ENCODE results near the gene DAND5. TPM values are rescaled to one million over a fixed set of nuclear protein-coding genes. Genes with fewer than 3 reads are reported as not detected.

The DAND5 gene
- total and polyA plus RNA-seq, 2 of the 13 experiments (the other 11 are each of a cell fraction or from before 2014, with no cell fraction given) = 0.04 TPM; not detected in 1

DNA sequence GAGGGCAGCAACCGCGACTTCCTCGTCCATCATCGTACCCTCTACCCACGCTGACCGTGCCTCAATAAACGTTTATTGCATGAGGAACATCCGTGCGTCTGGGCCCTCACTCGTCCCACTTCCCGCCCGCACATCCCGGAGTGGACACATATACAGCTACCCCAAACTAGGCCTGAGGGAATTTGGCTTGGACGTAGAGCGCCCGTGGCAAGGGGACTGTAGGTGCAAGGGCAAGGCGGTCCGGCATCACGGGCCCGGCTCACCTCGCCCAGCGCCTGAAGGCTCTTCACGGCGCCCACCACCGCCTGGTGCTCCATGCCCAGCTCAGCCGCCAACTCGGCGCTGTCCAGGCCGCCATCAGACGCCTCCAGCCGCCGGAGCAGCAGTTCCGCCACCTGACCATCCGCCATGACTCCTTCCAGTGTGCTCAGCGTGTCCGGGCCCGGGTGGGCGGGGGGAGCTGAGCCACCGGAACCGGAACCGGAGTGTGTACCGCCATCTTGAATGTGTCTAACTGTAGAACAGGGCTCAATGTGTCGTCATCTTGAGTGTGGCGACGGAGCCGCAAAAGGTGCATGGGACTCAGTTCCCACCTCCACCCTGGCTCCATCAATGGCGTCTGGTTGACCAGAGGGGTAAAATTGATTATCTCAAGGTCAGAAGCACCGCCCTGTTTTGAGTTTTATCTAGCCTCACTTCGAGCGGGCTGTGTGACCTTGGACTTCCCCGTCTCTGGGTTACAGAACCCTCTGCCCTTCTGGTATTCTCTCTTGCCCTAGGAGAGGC is 35.9 kb upstream of the DAND5 start, which contains the start of gene FARSA (continued):
- TF ChIP-seq TOPORS (CRISPR knock-in tag; IDR thresholded peaks at IDR 0.05) = peak; percentile 87
- peak; percentile 99 for TF ChIP-seq HOXA3 (CRISPR knock-in tag; IDR thresholded peaks at IDR 0.05)
- TF ChIP-seq MTF1 (CRISPR knock-in tag; IDR thresholded peaks at IDR 0.05) = no peak
- TF ChIP-seq, protein P1, sequence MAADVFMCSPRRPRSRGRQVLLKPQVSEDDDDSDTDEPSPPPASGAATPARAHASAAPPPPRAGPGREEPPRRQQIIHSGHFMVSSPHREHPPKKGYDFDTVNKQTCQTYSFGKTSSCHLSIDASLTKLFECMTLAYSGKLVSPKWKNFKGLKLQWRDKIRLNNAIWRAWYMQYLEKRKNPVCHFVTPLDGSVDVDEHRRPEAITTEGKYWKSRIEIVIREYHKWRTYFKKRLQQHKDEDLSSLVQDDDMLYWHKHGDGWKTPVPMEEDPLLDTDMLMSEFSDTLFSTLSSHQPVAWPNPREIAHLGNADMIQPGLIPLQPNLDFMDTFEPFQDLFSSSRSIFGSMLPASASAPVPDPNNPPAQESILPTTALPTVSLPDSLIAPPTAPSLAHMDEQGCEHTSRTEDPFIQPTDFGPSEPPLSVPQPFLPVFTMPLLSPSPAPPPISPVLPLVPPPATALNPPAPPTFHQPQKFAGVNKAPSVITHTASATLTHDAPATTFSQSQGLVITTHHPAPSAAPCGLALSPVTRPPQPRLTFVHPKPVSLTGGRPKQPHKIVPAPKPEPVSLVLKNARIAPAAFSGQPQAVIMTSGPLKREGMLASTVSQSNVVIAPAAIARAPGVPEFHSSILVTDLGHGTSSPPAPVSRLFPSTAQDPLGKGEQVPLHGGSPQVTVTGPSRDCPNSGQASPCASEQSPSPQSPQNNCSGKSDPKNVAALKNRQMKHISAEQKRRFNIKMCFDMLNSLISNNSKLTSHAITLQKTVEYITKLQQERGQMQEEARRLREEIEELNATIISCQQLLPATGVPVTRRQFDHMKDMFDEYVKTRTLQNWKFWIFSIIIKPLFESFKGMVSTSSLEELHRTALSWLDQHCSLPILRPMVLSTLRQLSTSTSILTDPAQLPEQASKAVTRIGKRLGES (CRISPR knock-in tag; IDR thresholded peaks at IDR 0.05; ENCODE audit: borderline replicate concordance) = no peak
- no peak for TF ChIP-seq AKAP8 (CRISPR knock-in tag; IDR thresholded peaks at IDR 0.05)
- peak; percentile 56; the same call in 1 of the 2 replicates for TF ChIP-seq SPEN (CRISPR knock-in tag; IDR thresholded peaks at IDR 0.05; ENCODE audit: low read depth)
- TF ChIP-seq SMAD9 (CRISPR knock-in tag; IDR thresholded peaks at IDR 0.05) = no peak
- peak; percentile 79 for TF ChIP-seq MAZ (IDR thresholded peaks at IDR 0.05; ENCODE audit: borderline replicate concordance, low read depth, low read length)
- peak; percentile 89 for TF ChIP-seq MAZ (CRISPR knock-in tag; IDR thresholded peaks at IDR 0.05; ENCODE audit: low read depth)
- TF ChIP-seq ZFP36L2 (CRISPR knock-in tag; IDR thresholded peaks at IDR 0.05) = peak; percentile 54; the same call in 1 of the 2 replicates
- peak; percentile 30 for TF ChIP-seq HNRNPLL (IDR thresholded peaks at IDR 0.05; ENCODE audit: low read depth, low read length, poor library complexity, severe bottlenecking)
- TF ChIP-seq SRSF1 (optimal IDR thresholded peaks at IDR 0.05; ENCODE audit: low read depth, low read length) = peak; percentile 92
- TF ChIP-seq ZNF20 (CRISPR knock-in tag; IDR thresholded peaks at IDR 0.05) = peak; percentile 69; the same call in 1 of the 2 replicates
- no peak for TF ChIP-seq ZNF496 (CRISPR knock-in tag; IDR thresholded peaks at IDR 0.05; ENCODE audit: insufficient replicate concordance)
- 0 out of 2 replicates have a peak, but pooled peaks have one; percentile 22 for TF ChIP-seq ZNF569 (CRISPR knock-in tag; IDR thresholded peaks at IDR 0.05; ENCODE audit: borderline replicate concordance)
- no peak for TF ChIP-seq ZNF777 (CRISPR knock-in tag; IDR thresholded peaks at IDR 0.05)
- TF ChIP-seq, protein P2, sequence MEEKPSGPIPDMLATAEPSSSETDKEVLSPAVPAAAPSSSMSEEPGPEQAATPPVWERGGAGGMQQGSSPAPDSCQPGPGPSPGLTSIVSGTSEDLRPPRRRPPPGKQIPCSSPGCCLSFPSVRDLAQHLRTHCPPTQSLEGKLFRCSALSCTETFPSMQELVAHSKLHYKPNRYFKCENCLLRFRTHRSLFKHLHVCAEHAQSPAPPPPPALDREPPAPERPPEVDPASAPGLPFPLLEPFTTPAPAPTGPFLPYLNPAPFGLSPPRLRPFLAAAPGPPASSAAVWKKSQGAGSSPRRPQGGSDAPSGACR (CRISPR knock-in tag; IDR thresholded peaks at IDR 0.05) = no peak; the same call in 1 of the 2 replicates
- TF ChIP-seq, protein P3, sequence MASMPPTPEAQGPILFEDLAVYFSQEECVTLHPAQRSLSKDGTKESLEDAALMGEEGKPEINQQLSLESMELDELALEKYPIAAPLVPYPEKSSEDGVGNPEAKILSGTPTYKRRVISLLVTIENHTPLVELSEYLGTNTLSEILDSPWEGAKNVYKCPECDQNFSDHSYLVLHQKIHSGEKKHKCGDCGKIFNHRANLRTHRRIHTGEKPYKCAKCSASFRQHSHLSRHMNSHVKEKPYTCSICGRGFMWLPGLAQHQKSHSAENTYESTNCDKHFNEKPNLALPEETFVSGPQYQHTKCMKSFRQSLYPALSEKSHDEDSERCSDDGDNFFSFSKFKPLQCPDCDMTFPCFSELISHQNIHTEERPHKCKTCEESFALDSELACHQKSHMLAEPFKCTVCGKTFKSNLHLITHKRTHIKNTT (CRISPR knock-in tag; IDR thresholded peaks at IDR 0.05) = no peak
- TF ChIP-seq ZNF235 (CRISPR knock-in tag; IDR thresholded peaks at IDR 0.05; ENCODE audit: borderline replicate concordance) = peak; percentile 22; the same call in 1 of the 2 replicates
- TF ChIP-seq, protein P4, sequence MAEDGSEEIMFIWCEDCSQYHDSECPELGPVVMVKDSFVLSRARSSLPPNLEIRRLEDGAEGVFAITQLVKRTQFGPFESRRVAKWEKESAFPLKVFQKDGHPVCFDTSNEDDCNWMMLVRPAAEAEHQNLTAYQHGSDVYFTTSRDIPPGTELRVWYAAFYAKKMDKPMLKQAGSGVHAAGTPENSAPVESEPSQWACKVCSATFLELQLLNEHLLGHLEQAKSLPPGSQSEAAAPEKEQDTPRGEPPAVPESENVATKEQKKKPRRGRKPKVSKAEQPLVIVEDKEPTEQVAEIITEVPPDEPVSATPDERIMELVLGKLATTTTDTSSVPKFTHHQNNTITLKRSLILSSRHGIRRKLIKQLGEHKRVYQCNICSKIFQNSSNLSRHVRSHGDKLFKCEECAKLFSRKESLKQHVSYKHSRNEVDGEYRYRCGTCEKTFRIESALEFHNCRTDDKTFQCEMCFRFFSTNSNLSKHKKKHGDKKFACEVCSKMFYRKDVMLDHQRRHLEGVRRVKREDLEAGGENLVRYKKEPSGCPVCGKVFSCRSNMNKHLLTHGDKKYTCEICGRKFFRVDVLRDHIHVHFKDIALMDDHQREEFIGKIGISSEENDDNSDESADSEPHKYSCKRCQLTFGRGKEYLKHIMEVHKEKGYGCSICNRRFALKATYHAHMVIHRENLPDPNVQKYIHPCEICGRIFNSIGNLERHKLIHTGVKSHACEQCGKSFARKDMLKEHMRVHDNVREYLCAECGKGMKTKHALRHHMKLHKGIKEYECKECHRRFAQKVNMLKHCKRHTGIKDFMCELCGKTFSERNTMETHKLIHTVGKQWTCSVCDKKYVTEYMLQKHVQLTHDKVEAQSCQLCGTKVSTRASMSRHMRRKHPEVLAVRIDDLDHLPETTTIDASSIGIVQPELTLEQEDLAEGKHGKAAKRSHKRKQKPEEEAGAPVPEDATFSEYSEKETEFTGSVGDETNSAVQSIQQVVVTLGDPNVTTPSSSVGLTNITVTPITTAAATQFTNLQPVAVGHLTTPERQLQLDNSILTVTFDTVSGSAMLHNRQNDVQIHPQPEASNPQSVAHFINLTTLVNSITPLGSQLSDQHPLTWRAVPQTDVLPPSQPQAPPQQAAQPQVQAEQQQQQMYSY (CRISPR knock-in tag; IDR thresholded peaks at IDR 0.05) = no peak
- TF ChIP-seq CBFB (CRISPR knock-in tag; IDR thresholded peaks at IDR 0.05) = peak; percentile 65
- no peak for TF ChIP-seq NFRKB (IDR thresholded peaks at IDR 0.05)

Data from HepG2 (cell line).